ENCODE results near the gene SLC7A5. TPM values are rescaled to one million over a fixed set of nuclear protein-coding genes. Genes with fewer than 3 reads are reported as not detected.
"Not testable (repeated sequence)": the region's sequence is repeated elsewhere in the genome, so short reads cannot be mapped to it uniquely, and the experiment has no call there.

SLC7A5 gene
- total RNA-seq, 1 donor from 2014 or later, result 22.8 TPM

- intact Hi-C loops (cut with DNase I), result no loop called here
- Histone ChIP-seq H3K27me3 (no peaks in the 10 kb centered on the region), H3K4me1 (no peaks in the 10 kb centered on the region), H3K9me3 (no peaks in the 10 kb centered on the region), H3K4me3 (no peak overlapping the region), H3K27ac (no peak overlapping the region), H3K36me3 (no peaks in the 10 kb centered on the region)
- no peak for DNase-seq (ENCODE audit: extremely low spot score in 2 of 2)
- no peak for TF ChIP-seq POLR2AphosphoS5 (IDR thresholded peaks at IDR 0.05; ENCODE audit: insufficient read depth in 1 of 2, low read depth in 1 of 2)
- no peak for TF ChIP-seq POLR2A (IDR thresholded peaks at IDR 0.05)
- no peak for TF ChIP-seq CTCF (IDR thresholded peaks at IDR 0.05)
Observed at GRCh38 chr16:87895641-87896141, 26.4 kb upstream of the SLC7A5 start.

- H3K9me3 ChIP-seq; H3K4me3 ChIP-seq; H3K4me1 ChIP-seq; H3K27ac ChIP-seq; intact Hi-C loops (cut with DNase I); H3K27me3 ChIP-seq; H3K36me3 ChIP-seq; DNase-seq (ENCODE audit: extremely low spot score in 2 of 2): not testable (repeated sequence)
Observed at GRCh38 chr16:87894005-87894404, 24.7 kb upstream of the SLC7A5 start.

GRCh38 chr16:87891764-87892163 is 22.5 kb upstream of the SLC7A5 start:
- Histone ChIP-seq H3K4me1 (no peaks in the 10 kb centered on the region), H3K27ac (no peak overlapping the region), H3K4me3 (no peak overlapping the region), H3K9me3 (no peaks in the 10 kb centered on the region), H3K27me3 (no peaks in the 10 kb centered on the region), H3K36me3 (no peaks in the 10 kb centered on the region)
- no peak for DNase-seq (ENCODE audit: extremely low spot score in 2 of 2)
- TF ChIP-seq CTCF (IDR thresholded peaks at IDR 0.05), result no peak
- no peak for TF ChIP-seq POLR2AphosphoS5 (IDR thresholded peaks at IDR 0.05; ENCODE audit: insufficient read depth in 1 of 2, low read depth in 1 of 2)
- TF ChIP-seq POLR2A (IDR thresholded peaks at IDR 0.05), result no peak
- intact Hi-C loops (cut with DNase I), result no loop called here

- intact Hi-C loops (cut with DNase I); DNase-seq (ENCODE audit: extremely low spot score in 2 of 2); H3K4me3 ChIP-seq; H3K36me3 ChIP-seq; H3K27ac ChIP-seq; H3K4me1 ChIP-seq; H3K9me3 ChIP-seq; H3K27me3 ChIP-seq: not testable (repeated sequence)
Observed at GRCh38 chr16:87889762-87890161, 20.5 kb upstream of the SLC7A5 start.

GRCh38 chr16:87888346-87888745 is 19.0 kb upstream of the SLC7A5 start:
- H3K36me3 ChIP-seq; H3K4me3 ChIP-seq; DNase-seq (ENCODE audit: extremely low spot score in 2 of 2); H3K9me3 ChIP-seq; H3K27me3 ChIP-seq; H3K27ac ChIP-seq; H3K4me1 ChIP-seq; intact Hi-C loops (cut with DNase I): not testable (repeated sequence)

GRCh38 chr16:87887931-87888330 is 18.6 kb upstream of the SLC7A5 start:
- H3K4me1 ChIP-seq; DNase-seq (ENCODE audit: extremely low spot score in 2 of 2); H3K36me3 ChIP-seq; H3K4me3 ChIP-seq; H3K9me3 ChIP-seq; H3K27me3 ChIP-seq; intact Hi-C loops (cut with DNase I); H3K27ac ChIP-seq: not testable (repeated sequence)

- DNase-seq (ENCODE audit: extremely low spot score in 2 of 2); H3K9me3 ChIP-seq; H3K4me1 ChIP-seq; intact Hi-C loops (cut with DNase I); H3K4me3 ChIP-seq; H3K27ac ChIP-seq; H3K36me3 ChIP-seq; H3K27me3 ChIP-seq: not testable (repeated sequence)
Observed at GRCh38 chr16:87885371-87885967, 16.2 kb upstream of the SLC7A5 start.
